Measurements from ENCODE around the gene SPTBN4.

DNA sequence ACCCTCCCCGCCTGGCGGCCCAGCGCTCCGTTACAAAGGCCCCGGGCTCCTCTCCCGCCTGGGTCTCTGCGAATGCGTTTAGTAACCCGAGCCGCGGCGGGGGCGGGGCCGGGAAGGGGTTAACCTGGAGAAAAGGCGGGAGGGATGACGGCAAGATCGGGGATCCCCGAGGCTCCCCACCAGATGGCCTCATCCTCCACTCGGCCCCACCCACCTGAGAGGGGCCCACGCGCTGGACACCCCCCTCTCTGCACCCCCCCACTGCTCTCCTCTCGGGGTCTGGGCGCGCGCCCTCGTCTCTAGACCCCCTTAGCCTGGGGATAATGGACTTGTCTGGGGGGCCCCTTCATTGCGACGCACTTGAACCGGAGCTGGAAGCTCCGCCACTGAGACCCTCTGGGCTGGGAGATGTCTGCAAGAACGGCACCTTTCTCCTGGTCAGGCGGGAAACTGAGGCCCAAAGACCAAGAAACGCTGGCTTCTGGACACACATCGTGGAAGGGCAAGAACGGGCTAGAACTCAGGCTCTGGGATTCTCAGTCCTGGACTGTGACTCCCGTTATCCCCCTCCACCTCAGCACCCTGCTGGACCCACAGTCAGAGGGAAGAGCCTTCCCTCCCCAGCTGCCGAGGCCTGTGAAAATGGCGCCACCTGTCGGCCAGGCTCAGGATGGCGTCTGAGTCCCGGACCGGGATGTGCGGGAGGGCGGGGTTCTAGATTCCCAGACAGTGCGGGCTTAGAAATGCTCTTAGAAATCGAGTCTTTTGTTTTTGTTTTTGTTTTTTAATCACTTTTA, 131.5 kb downstream of the SPTBN4 start:
- TF ChIP-seq POLR2AphosphoS5 (IDR thresholded peaks at IDR 0.05; ENCODE audit: low read length) (no peak), CTCF (IDR thresholded peaks at IDR 0.05 in 2 of 3, conservative IDR thresholded peaks at IDR 0.05 in 1 of 3; ENCODE audit: control insufficient read depth in 2 of 3, extremely low read depth in 1 of 3, insufficient read depth in 1 of 3, low read depth in 3 of 3, low read length in 3 of 3) (peak; percentile 98 to 99 (median 98); a peak in 5 of 6 replicates), SP1 (IDR thresholded peaks at IDR 0.05; ENCODE audit: low read depth, low read length) (no peak), FOXM1 (IDR thresholded peaks at IDR 0.05; ENCODE audit: low read depth, low read length) (no peak)
